Omental fat pad (tissue), 4 donors: ENCODE data around the gene SDF2L1. TPM values are rescaled to one million over a fixed set of nuclear protein-coding genes. Genes with fewer than 3 reads are reported as not detected.

Source experiments
- ATAC-seq: fragments of 150-250 bp; one replicate; pipeline ENCODE4 v1.9.1; 2016; ENCODE audit warnings: mild to moderate bottlenecking, moderate library complexity; ENCODE audit not compliant: low FRiP score
- DNase-seq: peaks from one replicate; pipeline ENCODE4 v3.0.0-alpha.2; 2019; ENCODE audit warnings: low spot score
- CTCF ChIP-seq, 3 donors: fragments of 450-650 bp; IDR thresholded peaks; one replicate each; pipeline ENCODE4 v1.5.1; 2016 to 2017; ENCODE audit warnings: antibody characterized with exemption in 3 of 3, mild to moderate bottlenecking in 3 of 3, moderate library complexity in 2 of 3
- total RNA-seq, 4 donors: library from RNA; depleted of rRNA; stranded (reverse); fragments of >200 nt; gene quantifications; one replicate each; pipeline ENCODE4 v1.1.0, GENCODE V29; 2016

Gene SDF2L1
- total RNA-seq, 4 donors from 2014 or later, result 16.3 to 49.4 (median 34.0) TPM

- ATAC-seq (no peak), DNase-seq (no peak)
- no peak for TF ChIP-seq CTCF (IDR thresholded peaks at IDR 0.05)
Measured at GRCh38 chr22:21623648-21623970, 18.5 kb upstream of the SDF2L1 start.

- TF ChIP-seq CTCF (IDR thresholded peaks at IDR 0.05), result no peak
- no peak for DNase-seq
- ATAC-seq, result no peak
Measured at GRCh38 chr22:21624120-21624879, 17.8 kb upstream of the SDF2L1 start.

- TF ChIP-seq CTCF (IDR thresholded peaks at IDR 0.05), result no peak
- ATAC-seq (no peak), DNase-seq (no peak)
Measured at GRCh38 chr22:21624880-21625791, 17.0 kb upstream of the SDF2L1 start.

- TF ChIP-seq CTCF (IDR thresholded peaks at IDR 0.05), result no peak
- DNase-seq (no peak), ATAC-seq (no peak)
Measured at GRCh38 chr22:21626073-21626734, 15.9 kb upstream of the SDF2L1 start.

- TF ChIP-seq CTCF (IDR thresholded peaks at IDR 0.05), result no peak
- DNase-seq (no peak), ATAC-seq (no peak)
Measured at GRCh38 chr22:21626735-21627469, 15.2 kb upstream of the SDF2L1 start.

- no peak for TF ChIP-seq CTCF (IDR thresholded peaks at IDR 0.05)
- no peak for DNase-seq
- ATAC-seq, result no peak
Measured at GRCh38 chr22:21628386-21629254, 13.5 kb upstream of the SDF2L1 start.
